Neuronal stem cell (in vitro differentiated cells): ENCODE results near the gene FAM83F.

Source experiments
- DNase-seq: peaks from one replicate; pipeline ENCODE4 v3.0.0-alpha.2; 2013; ENCODE audit warnings: low spot score
- H2AFZ ChIP-seq: one replicate; pipeline ENCODE4 v1.6.1; 2013; ENCODE audit warnings: mild to moderate bottlenecking, low read length, inconsistent platforms
- H2AK5ac ChIP-seq: 2 replicates; pipeline ENCODE4 v1.6.1; 2013; ENCODE audit warnings: low read depth, mild to moderate bottlenecking, inconsistent platforms, low read length, moderate library complexity, mixed read lengths
- H2BK120ac ChIP-seq: 2 replicates; pipeline ENCODE4 v1.6.1; 2013; ENCODE audit warnings: low read depth, mild to moderate bottlenecking, inconsistent platforms, low read length, moderate library complexity, mixed read lengths
- H2BK12ac ChIP-seq: one replicate; pipeline ENCODE4 v1.6.1; 2013; ENCODE audit warnings: low read length, inconsistent platforms
- H2BK15ac ChIP-seq: 2 replicates; pipeline ENCODE4 v1.6.1; 2013; ENCODE audit warnings: mild to moderate bottlenecking, low read length, inconsistent platforms, mixed read lengths
- H2BK5ac ChIP-seq: one replicate; pipeline ENCODE4 v1.6.1; 2013; ENCODE audit warnings: inconsistent platforms, mild to moderate bottlenecking, low read length, moderate library complexity
- H3K14ac ChIP-seq: one replicate; pipeline ENCODE4 v1.6.1; 2013; ENCODE audit warnings: low read length, inconsistent platforms
- H3K18ac ChIP-seq: 2 replicates; pipeline ENCODE4 v1.6.1; 2013; ENCODE audit warnings: low read length, inconsistent platforms
- H3K23ac ChIP-seq: 2 replicates; pipeline ENCODE4 v1.6.1; 2013; ENCODE audit warnings: low read depth, mild to moderate bottlenecking, mixed read lengths, low read length, inconsistent platforms; ENCODE audit not compliant: poor library complexity
- H3K27ac ChIP-seq: replicated peaks from 3 replicates; pipeline ENCODE4 v1.5.1; 2013; ENCODE audit warnings: low read length, inconsistent platforms
- H3K27me3 ChIP-seq, 3 experiments: 2 replicates each; pipeline ENCODE4 v1.6.1; 2013; ENCODE audit warnings: low read length in 3 of 3, mild to moderate bottlenecking in 2 of 3, inconsistent platforms in 1 of 3, low read depth in 1 of 3, mixed read lengths in 1 of 3, moderate library complexity in 1 of 3; ENCODE audit not compliant: control insufficient read depth in 3 of 3, insufficient read depth in 3 of 3
- H3K36me3 ChIP-seq, 2 donors: replicated peaks in 1 of 2; 2 replicates each; pipeline ENCODE4 v1.6.1; 2013; ENCODE audit warnings: low read length in 2 of 2; ENCODE audit not compliant: control insufficient read depth in 2 of 2, insufficient read depth in 2 of 2
- H3K4ac ChIP-seq: 2 replicates; pipeline ENCODE4 v1.6.1; 2013; ENCODE audit warnings: inconsistent platforms, mild to moderate bottlenecking, low read length, moderate library complexity
- H3K4me1 ChIP-seq, 2 donors: 1 replicate in 1 of 2; 2 replicates in 1 of 2; pipeline ENCODE4 v1.6.1; 2013; ENCODE audit warnings: low read length in 2 of 2, low read depth in 1 of 2; ENCODE audit not compliant: control insufficient read depth in 2 of 2, insufficient read depth in 1 of 2
- H3K4me2 ChIP-seq: one replicate; pipeline ENCODE4 v1.6.1; 2013; ENCODE audit warnings: mild to moderate bottlenecking, low read length, inconsistent platforms; ENCODE audit not compliant: insufficient read depth, poor library complexity, severe bottlenecking
- H3K4me3 ChIP-seq, 2 donors: 2 replicates each; pipeline ENCODE4 v1.5.1; 2013; ENCODE audit warnings: low read length in 2 of 2, mild to moderate bottlenecking in 2 of 2, inconsistent platforms in 1 of 2, moderate library complexity in 1 of 2
- H3K79me1 ChIP-seq: one replicate; pipeline ENCODE4 v1.6.1; 2013; ENCODE audit warnings: low read depth, mild to moderate bottlenecking, inconsistent platforms, low read length, moderate library complexity
- H3K9ac ChIP-seq: one replicate; pipeline ENCODE4 v1.6.1; 2013; ENCODE audit warnings: mild to moderate bottlenecking, low read depth, low read length, inconsistent platforms; ENCODE audit not compliant: poor library complexity
- H3K9me3 ChIP-seq, 2 donors: replicated peaks in 1 of 2; 2 replicates each; pipeline versions ENCODE3 to v1.6.1; 2013; ENCODE audit warnings: low read length in 2 of 2, mild to moderate bottlenecking in 2 of 2, inconsistent platforms in 1 of 2, low read depth in 1 of 2, mixed read lengths in 1 of 2, moderate library complexity in 1 of 2; ENCODE audit not compliant: control insufficient read depth in 2 of 2, insufficient read depth in 1 of 2
- H4K8ac ChIP-seq: one replicate; pipeline ENCODE4 v1.6.1; 2013; ENCODE audit warnings: low read depth, mild to moderate bottlenecking, inconsistent platforms, low read length, moderate library complexity
- H4K91ac ChIP-seq: one replicate; pipeline ENCODE4 v1.6.1; 2013; ENCODE audit warnings: low read length, low read depth, mild to moderate bottlenecking, inconsistent platforms; ENCODE audit not compliant: poor library complexity
- WGBS, 2 donors: extraction: QIAGEN DNeasy Blood & Tissue Kit; methylation state at CpG; one replicate each; pipeline ENCODE4 v1.1.7; 2013; ENCODE audit warnings: missing lambda C conversion rate in 2 of 2, mixed read lengths in 1 of 2; ENCODE audit not compliant: insufficient read length in 2 of 2, insufficient replicate concordance in 1 of 2; ENCODE audit errors: extremely low coverage in 2 of 2; 5-methylcytosine and 5-hydroxymethylcytosine counted together

Gene FAM83F

DNA sequence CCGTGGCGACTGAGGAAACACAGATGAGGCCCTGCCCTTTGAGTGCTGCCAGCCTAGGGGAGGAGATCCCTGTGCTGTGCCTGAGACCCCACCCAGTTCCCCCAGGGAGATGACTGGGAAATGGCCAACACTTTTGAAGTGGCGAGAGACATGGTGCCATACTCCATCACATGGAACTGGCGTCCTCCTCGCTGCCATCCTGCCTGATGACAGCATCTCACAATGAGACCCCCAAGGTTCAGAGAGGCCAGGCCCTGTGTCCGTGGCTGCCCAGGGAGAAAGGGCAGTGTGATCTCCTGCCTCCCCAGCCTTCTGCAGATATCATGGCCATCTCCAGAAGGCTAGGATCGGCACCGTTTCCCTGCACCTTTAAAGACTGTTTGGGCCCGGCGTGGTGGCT lies 31.1 kb downstream of the FAM83F start:
- H3K36me3 ChIP-seq: no peaks in the 10 kb centered on the region
- H3K79me1 ChIP-seq: no peaks in the 10 kb centered on the region
- H3K9ac ChIP-seq: no peak overlapping the region
- no peak overlapping the region for H2BK12ac ChIP-seq
- no peak overlapping the region for H3K4me2 ChIP-seq
- H3K18ac ChIP-seq: no peak overlapping the region
- H3K9me3 ChIP-seq: no peaks in the 10 kb centered on the region
- H2AK5ac ChIP-seq: no peak overlapping the region
- H3K4ac ChIP-seq: no peak overlapping the region
- no peak overlapping the region for H3K27ac ChIP-seq
- H3K27me3 ChIP-seq: peaks cover 0 to 44% (median 0%) of the 10 kb centered on the region in 3 experiments
- no peak overlapping the region for H2BK15ac ChIP-seq
- H3K4me3 ChIP-seq: no peak overlapping the region
- no peak overlapping the region for H2BK5ac ChIP-seq
- H3K23ac ChIP-seq: no peak overlapping the region
- DNase-seq: no peak
- H4K8ac ChIP-seq: no peak overlapping the region
- no CpG with 5 or more reads among the region's 10 CpGs for WGBS, 2 donors
- no peak overlapping the region for H3K14ac ChIP-seq
- H2BK120ac ChIP-seq: no peak overlapping the region
- H4K91ac ChIP-seq: peak overlapping the region; percentile 90
- H2AFZ ChIP-seq: no peak overlapping the region
- peaks cover 8 to 14% of the 10 kb centered on the region in 2 donors for H3K4me1 ChIP-seq

DNA sequence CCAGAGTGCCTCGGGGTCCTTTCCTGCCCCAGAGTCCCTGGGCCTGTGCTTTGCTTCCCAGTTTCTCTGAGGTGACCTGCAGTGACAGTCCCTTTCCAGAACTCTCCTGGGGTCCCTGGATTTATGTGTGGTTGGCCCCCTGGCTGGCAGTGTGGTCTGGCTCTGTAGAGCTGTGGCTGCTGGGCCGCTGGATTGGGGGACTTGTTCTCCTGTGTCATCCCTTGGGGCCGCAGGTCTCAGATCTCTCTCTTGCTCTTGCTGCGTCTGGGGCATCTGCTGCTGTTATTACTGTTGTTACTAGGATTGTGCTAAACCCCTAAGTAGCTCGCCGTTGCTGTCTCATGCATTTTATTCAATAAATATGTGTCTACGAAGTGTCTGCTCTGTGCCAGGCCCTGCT lies 31.9 kb downstream of the FAM83F start:
- no peak overlapping the region for H3K4ac ChIP-seq
- H3K23ac ChIP-seq: no peak overlapping the region
- no peaks in the 10 kb centered on the region for H3K36me3 ChIP-seq
- no peak overlapping the region for H2AFZ ChIP-seq
- H2BK15ac ChIP-seq: no peak overlapping the region
- H3K4me3 ChIP-seq: no peak overlapping the region
- no peak overlapping the region for H2BK12ac ChIP-seq
- no peak overlapping the region for H2BK120ac ChIP-seq
- whole genome bisulfite sequencing, 2 donors: no CpG with 5 or more reads among the region's 7 CpGs
- H3K9ac ChIP-seq: no peak overlapping the region
- no peak overlapping the region for H3K18ac ChIP-seq
- H3K14ac ChIP-seq: no peak overlapping the region
- peaks cover 8 to 15% of the 10 kb centered on the region in 2 donors for H3K4me1 ChIP-seq
- no peak for DNase-seq
- no peak overlapping the region for H2BK5ac ChIP-seq
- no peak overlapping the region for H4K8ac ChIP-seq
- no peak overlapping the region for H3K27ac ChIP-seq
- H4K91ac ChIP-seq: no peak overlapping the region
- H3K27me3 ChIP-seq: peaks cover 0 to 48% (median 0%) of the 10 kb centered on the region in 3 experiments
- H2AK5ac ChIP-seq: no peak overlapping the region
- H3K79me1 ChIP-seq: no peaks in the 10 kb centered on the region
- H3K9me3 ChIP-seq: no peaks in the 10 kb centered on the region
- H3K4me2 ChIP-seq: no peak overlapping the region

DNA sequence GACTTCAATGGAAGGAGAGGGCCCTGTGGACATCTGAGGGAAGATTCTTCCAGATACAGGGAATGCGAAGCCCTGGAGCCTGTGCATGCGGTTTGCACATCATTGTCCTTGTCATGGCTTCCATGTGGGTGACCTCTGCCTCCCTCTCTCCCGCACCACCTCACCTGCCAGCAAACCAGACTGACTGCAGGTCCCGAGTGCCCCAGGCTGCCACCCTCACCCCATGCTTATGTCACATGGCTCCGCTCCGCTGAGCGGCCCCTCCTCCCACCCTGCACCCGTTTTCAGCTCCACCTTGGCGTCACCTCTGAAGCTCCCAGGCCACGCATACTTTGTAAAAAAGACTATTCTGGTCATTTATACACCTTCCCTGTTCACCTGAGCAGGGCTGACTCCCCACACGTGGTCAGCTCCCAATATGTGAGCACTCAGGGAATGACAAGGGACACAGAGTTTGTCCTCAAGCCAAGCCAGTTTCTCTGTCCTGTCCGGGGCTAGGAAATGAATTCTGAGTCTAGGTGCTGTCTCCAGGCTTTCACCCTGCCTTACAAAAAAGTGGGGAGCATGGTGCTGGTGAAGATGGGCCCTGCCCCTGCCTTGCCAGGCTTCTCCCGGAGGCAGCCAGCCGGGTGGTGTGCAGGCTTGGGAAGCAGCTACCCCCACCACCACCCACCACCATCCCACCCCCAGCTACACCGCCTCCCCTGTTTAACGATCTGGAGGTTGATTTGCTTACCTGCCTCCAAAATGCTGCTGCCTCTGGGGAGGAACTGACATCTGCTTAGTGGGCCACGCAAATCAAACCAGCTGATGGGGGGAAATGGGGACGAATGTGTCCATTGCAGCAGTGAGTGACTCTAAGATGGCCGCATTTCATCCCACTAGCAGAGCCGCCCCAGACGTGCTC lies 32.7 kb downstream of the FAM83F start:
- Histone ChIP-seq H3K4ac (no peak overlapping the region), H3K4me2 (no peak overlapping the region), H3K14ac (peak overlapping the region; percentile 42), H3K79me1 (no peaks in the 10 kb centered on the region), H3K23ac (no peak overlapping the region), H2BK12ac (peak overlapping the region; percentile 24), H4K8ac (no peak overlapping the region), H3K4me1 (peaks cover 8 to 15% of the 10 kb centered on the region in 2 donors), H2AFZ (peak overlapping the region; percentile 69), H3K36me3 (no peaks in the 10 kb centered on the region), H3K9ac (no peak overlapping the region), H4K91ac (no peak overlapping the region), H3K18ac (no peak overlapping the region), H3K4me3 (no peak overlapping the region), H2BK15ac (peak overlapping the region; percentile 91), H3K27me3 (peaks cover 0 to 47% (median 0%) of the 10 kb centered on the region in 3 experiments), H2AK5ac (peak overlapping the region; percentile 57), H2BK120ac (no peak overlapping the region), H3K9me3 (no peaks in the 10 kb centered on the region), H2BK5ac (no peak overlapping the region), H3K27ac (no peak overlapping the region)
- no peak for DNase-seq
- WGBS, 2 donors: no CpG with 5 or more reads among the region's 21 CpGs

DNA sequence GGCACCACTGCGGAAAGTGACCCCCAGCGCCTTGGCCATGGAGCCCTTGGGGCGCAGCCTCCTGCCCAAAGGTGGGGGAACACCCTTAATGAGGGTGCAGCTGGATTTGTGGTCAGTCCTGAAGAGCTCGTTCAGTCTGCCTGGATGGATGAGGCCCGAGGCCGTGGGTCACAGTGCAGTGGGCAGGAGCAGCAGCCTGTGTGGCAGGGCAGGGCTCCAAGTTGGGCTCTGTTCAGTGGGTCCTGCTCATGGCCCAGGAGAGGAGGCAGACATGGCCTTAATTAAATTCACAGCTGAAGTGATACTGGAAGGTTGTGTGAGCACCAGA lies 33.3 kb downstream of the FAM83F start:
- H3K9ac ChIP-seq: no peak overlapping the region
- peak overlapping the region; percentile 23 for H4K91ac ChIP-seq
- peak overlapping the region; percentile 96 for H3K23ac ChIP-seq
- H2AFZ ChIP-seq: peak overlapping the region; percentile 69
- peak overlapping the region; percentile 91 for H2BK15ac ChIP-seq
- H3K4me1 ChIP-seq: peaks cover 7 to 13% of the 10 kb centered on the region in 2 donors
- peak overlapping the region; percentile 57 for H2AK5ac ChIP-seq
- DNase-seq: no peak
- peak overlapping the region; percentile 45 for H3K4ac ChIP-seq
- no peak overlapping the region for H3K27ac ChIP-seq
- H3K79me1 ChIP-seq: no peaks in the 10 kb centered on the region
- H3K18ac ChIP-seq: peak overlapping the region; percentile 18
- H2BK120ac ChIP-seq: no peak overlapping the region
- no peak overlapping the region for H3K4me2 ChIP-seq
- no peaks in the 10 kb centered on the region for H3K9me3 ChIP-seq
- H2BK5ac ChIP-seq: no peak overlapping the region
- no peak overlapping the region for H3K4me3 ChIP-seq
- H3K36me3 ChIP-seq: no peaks in the 10 kb centered on the region
- H4K8ac ChIP-seq: peak overlapping the region; percentile 25
- no CpG with 5 or more reads among the region's 6 CpGs for WGBS, 2 donors
- peak overlapping the region; percentile 42 for H3K14ac ChIP-seq
- peak overlapping the region; percentile 24 for H2BK12ac ChIP-seq
- peaks cover 0 to 42% (median 0%) of the 10 kb centered on the region in 3 experiments for H3K27me3 ChIP-seq
